GM19043 (cell line): ENCODE measurements around the gene POGZ.

ENCODE experiments used
- ATAC-seq: cut with Tn5 transposase; IDR thresholded peaks from one replicate; pipeline ENCODE4 v1.9.1; 2021; ENCODE audit warnings: low read depth; ENCODE audit not compliant: unreplicated experiment

POGZ gene, protein sequence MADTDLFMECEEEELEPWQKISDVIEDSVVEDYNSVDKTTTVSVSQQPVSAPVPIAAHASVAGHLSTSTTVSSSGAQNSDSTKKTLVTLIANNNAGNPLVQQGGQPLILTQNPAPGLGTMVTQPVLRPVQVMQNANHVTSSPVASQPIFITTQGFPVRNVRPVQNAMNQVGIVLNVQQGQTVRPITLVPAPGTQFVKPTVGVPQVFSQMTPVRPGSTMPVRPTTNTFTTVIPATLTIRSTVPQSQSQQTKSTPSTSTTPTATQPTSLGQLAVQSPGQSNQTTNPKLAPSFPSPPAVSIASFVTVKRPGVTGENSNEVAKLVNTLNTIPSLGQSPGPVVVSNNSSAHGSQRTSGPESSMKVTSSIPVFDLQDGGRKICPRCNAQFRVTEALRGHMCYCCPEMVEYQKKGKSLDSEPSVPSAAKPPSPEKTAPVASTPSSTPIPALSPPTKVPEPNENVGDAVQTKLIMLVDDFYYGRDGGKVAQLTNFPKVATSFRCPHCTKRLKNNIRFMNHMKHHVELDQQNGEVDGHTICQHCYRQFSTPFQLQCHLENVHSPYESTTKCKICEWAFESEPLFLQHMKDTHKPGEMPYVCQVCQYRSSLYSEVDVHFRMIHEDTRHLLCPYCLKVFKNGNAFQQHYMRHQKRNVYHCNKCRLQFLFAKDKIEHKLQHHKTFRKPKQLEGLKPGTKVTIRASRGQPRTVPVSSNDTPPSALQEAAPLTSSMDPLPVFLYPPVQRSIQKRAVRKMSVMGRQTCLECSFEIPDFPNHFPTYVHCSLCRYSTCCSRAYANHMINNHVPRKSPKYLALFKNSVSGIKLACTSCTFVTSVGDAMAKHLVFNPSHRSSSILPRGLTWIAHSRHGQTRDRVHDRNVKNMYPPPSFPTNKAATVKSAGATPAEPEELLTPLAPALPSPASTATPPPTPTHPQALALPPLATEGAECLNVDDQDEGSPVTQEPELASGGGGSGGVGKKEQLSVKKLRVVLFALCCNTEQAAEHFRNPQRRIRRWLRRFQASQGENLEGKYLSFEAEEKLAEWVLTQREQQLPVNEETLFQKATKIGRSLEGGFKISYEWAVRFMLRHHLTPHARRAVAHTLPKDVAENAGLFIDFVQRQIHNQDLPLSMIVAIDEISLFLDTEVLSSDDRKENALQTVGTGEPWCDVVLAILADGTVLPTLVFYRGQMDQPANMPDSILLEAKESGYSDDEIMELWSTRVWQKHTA (N-terminal part only)

GRCh38 chr1:151459331-151460046 is at the start of gene POGZ:
TSS of gene POGZ (minus strand) at chr1:151459494. CDS start at chr1:151442204, 17,290 bp downstream.
- ATAC-seq = peak; percentile 73

- no peak for ATAC-seq
These were observed 49.5 kb upstream of the POGZ start for GRCh38 chr1:151508833-151509232.

DNA sequence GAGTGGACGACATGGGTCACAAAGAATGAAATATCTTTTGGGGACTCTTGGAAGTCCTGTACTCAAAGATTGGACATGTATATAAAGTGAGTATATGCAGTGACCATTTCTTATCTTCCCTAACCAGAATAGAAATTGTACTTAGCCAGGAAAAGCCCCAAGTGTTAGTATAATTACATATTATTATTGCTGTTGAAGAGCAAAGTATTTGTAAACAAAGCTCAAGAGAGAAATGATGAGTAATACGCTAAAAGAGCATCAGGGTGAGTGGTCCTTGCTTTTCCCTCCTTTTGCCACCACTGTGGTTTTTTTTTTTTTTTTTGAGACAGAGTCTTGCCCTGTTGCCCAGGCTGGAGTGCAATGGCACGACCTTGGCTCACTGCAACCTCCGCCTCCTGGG is 45.5 kb upstream of the POGZ start:
- ATAC-seq = no peak

DNA sequence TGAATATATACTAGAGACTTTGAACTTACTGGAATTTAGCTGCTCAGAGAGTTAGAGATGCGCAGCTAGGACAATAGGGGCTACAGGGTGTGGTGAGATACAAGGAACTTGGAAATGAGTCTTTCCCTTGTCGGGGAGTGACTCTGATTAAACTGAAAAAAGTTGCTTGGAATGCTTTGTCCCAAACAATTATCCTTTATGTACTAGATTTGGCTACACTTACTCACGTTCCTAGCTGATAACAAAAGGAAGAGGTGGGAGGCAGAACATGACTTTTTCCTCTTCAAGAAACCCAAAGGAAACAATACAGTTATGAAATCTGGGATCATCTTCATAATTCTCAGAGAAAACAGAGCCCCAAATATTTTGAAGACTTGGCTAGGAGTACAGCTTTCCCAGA is 45.0 kb upstream of the POGZ start:
- no peak for ATAC-seq

DNA sequence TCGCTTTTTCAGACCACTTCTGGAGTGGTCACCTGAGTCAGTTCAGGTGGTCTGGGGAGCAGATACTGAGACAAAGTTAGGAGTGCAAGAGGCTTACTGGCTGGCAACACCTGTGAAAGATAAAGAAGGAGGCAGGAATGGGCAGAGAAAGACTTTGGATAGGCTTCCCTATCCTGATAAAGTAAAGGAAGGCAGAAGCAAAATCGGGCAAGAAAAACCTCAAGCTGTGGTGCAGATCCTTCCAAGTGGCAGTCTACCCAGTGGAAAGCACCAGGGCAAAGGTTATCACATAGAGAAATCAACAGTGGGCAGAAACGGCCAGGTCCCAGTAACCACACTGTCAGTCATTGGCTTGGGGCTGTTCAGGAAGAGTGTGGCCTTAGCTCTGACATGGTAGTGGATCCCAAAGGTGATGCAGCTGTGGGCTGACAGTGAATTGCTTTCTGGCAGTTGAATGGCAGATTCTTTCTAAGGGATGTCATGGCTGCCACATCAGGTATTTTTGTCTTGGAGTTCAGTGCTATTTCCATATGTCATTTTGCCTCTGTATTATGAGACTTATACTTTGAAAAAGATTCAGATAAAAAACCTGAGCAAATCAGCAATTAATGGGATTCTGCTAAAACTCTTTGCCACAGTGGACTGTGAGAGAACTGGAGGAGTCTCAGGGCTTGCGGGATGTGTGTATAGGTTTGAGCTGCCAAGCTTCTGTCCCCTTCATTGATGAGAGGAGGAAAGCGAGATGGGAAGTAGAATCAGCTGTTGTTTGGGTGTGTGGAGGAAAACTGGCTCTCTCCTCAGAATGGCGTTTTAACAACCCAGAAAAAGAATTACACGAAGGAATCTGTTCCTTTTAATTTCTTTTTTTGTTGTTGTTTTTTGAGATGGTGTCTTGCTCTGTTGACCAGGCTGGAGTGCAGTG is 43.8 kb upstream of the POGZ start:
- no peak for ATAC-seq

DNA sequence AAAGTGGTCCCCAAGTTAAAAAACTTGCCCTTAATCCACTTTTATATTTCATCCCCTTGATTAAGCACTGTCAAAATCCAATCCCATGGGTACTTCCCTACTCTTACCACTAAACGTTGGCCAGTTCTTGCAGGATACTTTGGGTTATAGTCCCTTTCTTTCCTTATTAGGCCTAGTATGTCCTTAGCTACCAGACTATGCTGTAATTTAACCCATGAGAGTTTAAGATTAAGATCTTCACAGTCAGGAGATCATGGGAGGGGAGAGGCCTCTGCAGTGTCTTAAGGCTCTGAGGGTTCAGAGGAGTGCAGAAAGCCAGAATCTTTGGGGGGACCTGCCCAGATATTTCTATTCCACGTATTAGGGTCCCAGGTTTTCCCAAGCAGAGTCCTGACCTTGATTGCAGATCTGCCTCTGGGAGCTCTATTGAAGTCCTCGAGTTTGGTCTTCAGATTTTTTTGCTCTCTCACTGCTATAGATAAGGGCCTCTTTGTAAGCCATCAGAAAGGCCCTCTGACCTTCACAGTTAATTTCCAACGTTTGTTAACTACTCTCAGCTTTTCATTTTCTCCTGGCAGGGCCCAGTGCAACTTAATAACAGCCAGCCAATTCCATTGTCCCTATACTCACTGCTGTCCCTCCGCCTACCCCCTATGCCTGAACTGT is 42.9 kb upstream of the POGZ start:
- no peak for ATAC-seq

- ATAC-seq = no peak
These were observed 42.2 kb upstream of the POGZ start for GRCh38 chr1:151501474-151501873.

GRCh38 chr1:151499930-151500329 is 40.6 kb upstream of the POGZ start:
- ATAC-seq = no peak

DNA sequence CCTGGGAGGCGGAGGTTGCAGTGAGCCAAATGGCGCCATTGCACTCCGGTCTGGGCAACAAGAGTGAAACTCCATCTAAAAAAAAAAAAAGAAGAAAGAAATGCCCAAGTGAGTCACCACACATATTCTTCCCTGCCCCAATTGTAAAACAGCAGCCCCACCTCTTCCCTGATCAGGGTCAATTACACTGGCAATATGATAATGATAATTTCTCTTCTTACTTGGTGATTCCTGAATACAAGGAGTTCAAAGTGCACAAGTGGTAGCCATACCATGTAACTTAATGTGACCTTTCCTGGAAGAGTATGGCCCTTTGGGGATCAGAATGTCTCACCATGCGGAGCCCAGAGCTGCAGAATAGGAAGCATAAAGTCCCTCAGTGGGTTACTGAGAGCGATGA is 40.1 kb upstream of the POGZ start:
- ATAC-seq = no peak

DNA sequence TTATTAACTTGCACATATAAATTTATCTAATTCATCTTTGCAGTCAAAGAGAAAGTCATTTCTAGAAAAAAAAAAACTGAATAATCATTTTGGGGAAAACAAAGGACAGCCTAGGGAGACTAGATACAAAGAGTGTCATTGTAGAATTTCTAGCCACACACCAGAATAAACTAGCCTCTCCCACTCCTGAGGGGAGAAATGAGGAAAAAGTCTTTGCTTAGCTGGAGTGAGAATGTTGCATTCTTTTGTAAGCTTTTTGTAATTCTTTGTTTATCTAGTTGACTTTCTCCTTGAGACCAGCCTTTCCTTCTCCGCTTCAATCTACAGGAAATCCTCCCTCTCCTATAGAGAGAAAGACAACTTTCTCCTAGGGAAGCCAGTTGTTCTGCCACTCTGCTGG is 36.0 kb upstream of the POGZ start:
- ATAC-seq = no peak

GRCh38 chr1:151494741-151495281 is 35.5 kb upstream of the POGZ start:
- no peak for ATAC-seq

- ATAC-seq = no peak
These were observed 33.7 kb upstream of the POGZ start for GRCh38 chr1:151493042-151493441.

DNA sequence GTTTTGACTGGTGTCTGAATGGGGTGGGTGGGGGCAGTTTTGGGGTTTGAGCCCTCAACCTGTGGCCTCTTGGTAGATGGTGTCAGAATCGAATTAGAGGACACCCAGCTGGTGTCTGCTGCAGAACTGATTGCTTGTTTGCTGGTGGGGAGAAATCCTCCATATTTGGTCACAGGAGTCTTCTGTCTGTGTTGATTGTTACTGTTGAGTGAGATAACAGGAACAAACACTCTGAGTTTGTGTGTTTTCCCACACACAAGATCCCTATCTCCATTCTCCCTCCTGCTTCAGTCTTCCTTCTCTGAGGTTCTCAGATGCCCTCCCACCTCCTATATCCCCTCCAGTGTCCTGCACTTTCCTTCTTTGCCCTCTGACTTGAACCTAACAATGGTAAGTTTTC is 32.8 kb upstream of the POGZ start:
- no peak for ATAC-seq

GRCh38 chr1:151491641-151492040 is 32.3 kb upstream of the POGZ start:
- no peak for ATAC-seq

GRCh38 chr1:151486557-151486956 is 27.3 kb upstream of the POGZ start:
- no peak for ATAC-seq

DNA sequence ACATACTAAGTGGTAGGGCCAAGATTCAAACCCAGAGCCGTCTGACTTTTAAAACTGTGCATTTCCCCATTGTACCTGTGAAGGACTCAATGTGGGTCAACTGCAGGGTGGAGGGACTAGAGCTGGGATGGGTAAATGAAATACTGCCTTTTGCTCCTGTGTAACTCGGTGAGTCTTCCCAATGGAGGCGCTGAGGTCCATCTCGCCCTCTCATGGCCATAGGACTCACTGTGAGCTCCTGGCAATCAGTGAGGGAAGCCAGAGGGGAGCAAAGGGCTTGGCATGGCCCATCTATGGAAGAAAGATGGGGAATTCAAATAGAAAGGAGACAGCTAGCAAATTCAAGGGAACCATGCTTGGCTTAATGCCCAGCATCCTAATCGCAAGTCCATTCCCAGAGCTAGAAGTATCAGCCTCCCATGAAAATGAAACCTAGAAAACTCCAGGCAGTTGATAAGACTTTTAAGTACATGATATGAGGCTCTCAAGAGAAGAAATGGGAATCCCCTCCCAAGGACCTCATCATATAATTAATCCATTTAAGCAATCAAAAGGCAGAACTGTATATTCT is 26.5 kb upstream of the POGZ start:
- ATAC-seq = no peak

GRCh38 chr1:151482017-151482416 is 22.7 kb upstream of the POGZ start:
- no peak for ATAC-seq

GRCh38 chr1:151479462-151479861 is 20.2 kb upstream of the POGZ start:
- ATAC-seq = no peak
